ENCODE measurements around the gene PACC1.

The PACC1 gene

DNA sequence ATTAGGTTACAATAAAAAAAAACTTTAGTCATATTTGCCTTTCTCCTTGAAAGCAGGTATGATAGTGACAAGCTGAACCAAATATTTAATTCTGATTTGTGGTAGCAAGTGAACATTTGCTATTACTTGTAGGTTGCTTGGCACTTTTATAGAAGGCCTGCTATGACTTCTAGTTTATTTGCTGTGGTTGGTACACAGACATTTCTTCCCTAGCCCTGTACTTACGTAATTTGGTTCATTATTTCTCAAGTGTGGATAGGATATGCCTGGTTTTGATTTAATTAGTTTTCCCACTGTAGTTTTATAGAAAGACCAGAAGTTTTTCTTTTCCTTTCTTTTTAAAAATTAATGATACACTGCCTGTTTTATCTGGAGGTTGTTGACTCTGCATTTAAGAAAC is 73.6 kb downstream of the PACC1 start:
- Histone ChIP-seq H3K4me1 (ENCODE audit: control insufficient read depth, insufficient read depth, low read length) (no peaks in the 10 kb centered on the region), H3K27ac (ENCODE audit: extremely low read depth, low read depth, low read length) (no peak overlapping the region), H3K4me3 (ENCODE audit: low read depth, low read length) (no peak overlapping the region), H3K9me3 (ENCODE audit: control insufficient read depth, insufficient read depth, low read depth, low read length) (no peaks in the 10 kb centered on the region), H3K36me3 (ENCODE audit: control insufficient read depth in 2 of 2, insufficient read depth in 1 of 2, low read length in 2 of 2) (peaks cover 2 to 5% of the 10 kb centered on the region in 2 experiments; a peak in 2 of 3 replicates)
- no peak for TF ChIP-seq ZNF624 (tag by site-specific recombination; IDR thresholded peaks at IDR 0.05)
- TF ChIP-seq, protein P1, sequence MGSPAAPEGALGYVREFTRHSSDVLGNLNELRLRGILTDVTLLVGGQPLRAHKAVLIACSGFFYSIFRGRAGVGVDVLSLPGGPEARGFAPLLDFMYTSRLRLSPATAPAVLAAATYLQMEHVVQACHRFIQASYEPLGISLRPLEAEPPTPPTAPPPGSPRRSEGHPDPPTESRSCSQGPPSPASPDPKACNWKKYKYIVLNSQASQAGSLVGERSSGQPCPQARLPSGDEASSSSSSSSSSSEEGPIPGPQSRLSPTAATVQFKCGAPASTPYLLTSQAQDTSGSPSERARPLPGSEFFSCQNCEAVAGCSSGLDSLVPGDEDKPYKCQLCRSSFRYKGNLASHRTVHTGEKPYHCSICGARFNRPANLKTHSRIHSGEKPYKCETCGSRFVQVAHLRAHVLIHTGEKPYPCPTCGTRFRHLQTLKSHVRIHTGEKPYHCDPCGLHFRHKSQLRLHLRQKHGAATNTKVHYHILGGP (tag by site-specific recombination; IDR thresholded peaks at IDR 0.05) = no peak
- TF ChIP-seq ZFP41 (tag by site-specific recombination; IDR thresholded peaks at IDR 0.05; ENCODE audit: borderline replicate concordance) = no peak
- TF ChIP-seq, protein P2, sequence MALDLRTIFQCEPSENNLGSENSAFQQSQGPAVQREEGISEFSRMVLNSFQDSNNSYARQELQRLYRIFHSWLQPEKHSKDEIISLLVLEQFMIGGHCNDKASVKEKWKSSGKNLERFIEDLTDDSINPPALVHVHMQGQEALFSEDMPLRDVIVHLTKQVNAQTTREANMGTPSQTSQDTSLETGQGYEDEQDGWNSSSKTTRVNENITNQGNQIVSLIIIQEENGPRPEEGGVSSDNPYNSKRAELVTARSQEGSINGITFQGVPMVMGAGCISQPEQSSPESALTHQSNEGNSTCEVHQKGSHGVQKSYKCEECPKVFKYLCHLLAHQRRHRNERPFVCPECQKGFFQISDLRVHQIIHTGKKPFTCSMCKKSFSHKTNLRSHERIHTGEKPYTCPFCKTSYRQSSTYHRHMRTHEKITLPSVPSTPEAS (tag by site-specific recombination; IDR thresholded peaks at IDR 0.05) = no peak
- TF ChIP-seq, protein P3, sequence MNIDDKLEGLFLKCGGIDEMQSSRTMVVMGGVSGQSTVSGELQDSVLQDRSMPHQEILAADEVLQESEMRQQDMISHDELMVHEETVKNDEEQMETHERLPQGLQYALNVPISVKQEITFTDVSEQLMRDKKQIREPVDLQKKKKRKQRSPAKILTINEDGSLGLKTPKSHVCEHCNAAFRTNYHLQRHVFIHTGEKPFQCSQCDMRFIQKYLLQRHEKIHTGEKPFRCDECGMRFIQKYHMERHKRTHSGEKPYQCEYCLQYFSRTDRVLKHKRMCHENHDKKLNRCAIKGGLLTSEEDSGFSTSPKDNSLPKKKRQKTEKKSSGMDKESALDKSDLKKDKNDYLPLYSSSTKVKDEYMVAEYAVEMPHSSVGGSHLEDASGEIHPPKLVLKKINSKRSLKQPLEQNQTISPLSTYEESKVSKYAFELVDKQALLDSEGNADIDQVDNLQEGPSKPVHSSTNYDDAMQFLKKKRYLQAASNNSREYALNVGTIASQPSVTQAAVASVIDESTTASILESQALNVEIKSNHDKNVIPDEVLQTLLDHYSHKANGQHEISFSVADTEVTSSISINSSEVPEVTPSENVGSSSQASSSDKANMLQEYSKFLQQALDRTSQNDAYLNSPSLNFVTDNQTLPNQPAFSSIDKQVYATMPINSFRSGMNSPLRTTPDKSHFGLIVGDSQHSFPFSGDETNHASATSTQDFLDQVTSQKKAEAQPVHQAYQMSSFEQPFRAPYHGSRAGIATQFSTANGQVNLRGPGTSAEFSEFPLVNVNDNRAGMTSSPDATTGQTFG (tag by site-specific recombination; IDR thresholded peaks at IDR 0.05; ENCODE audit: borderline replicate concordance) = no peak
- TF ChIP-seq ZNF132 (tag by site-specific recombination; IDR thresholded peaks at IDR 0.05; ENCODE audit: borderline replicate concordance) = no peak
- TF ChIP-seq ZNF670 (tag by site-specific recombination; IDR thresholded peaks at IDR 0.05; ENCODE audit: low read depth) = no peak
- TF ChIP-seq, protein P4, sequence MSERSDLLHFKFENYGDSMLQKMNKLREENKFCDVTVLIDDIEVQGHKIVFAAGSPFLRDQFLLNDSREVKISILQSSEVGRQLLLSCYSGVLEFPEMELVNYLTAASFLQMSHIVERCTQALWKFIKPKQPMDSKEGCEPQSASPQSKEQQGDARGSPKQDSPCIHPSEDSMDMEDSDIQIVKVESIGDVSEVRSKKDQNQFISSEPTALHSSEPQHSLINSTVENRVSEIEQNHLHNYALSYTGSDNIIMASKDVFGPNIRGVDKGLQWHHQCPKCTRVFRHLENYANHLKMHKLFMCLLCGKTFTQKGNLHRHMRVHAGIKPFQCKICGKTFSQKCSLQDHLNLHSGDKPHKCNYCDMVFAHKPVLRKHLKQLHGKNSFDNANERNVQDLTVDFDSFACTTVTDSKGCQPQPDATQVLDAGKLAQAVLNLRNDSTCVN (tag by site-specific recombination; optimal IDR thresholded peaks at IDR 0.05) = no peak
- ChIA-PET POLR2A (no interaction called here), CTCF (interaction anchor here (0.6 to 1.3 kb wide), 2 partner anchors 91 to 325 kb away, joined by 3 to 4 read pairs; partner anchors contain the start of gene NENF)

DNA sequence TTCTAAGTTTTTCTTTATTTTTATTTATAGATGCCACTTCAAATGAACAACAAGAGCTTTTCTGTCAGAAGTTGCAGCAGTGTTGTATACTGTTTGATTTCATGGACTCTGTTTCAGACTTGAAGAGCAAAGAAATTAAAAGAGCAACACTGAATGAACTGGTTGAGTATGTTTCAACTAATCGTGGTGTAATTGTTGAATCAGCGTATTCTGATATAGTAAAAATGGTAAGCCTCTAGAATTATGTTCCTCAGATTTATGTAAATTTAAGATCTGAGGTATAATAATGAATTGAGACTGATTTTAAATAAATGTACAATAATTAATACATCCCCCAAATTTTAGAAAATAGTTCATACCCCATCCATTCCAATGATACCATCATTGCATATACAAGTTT is 85.6 kb downstream of the PACC1 start:
- TF ChIP-seq, protein P4 (tag by site-specific recombination; optimal IDR thresholded peaks at IDR 0.05) = no peak
- no peak for TF ChIP-seq ZNF10 (tag by site-specific recombination; IDR thresholded peaks at IDR 0.05)
- TF ChIP-seq REPIN1 (tag by site-specific recombination; IDR thresholded peaks at IDR 0.05; ENCODE audit: low read depth) = no peak
- no peak for TF ChIP-seq ZSCAN16 (tag by site-specific recombination; IDR thresholded peaks at IDR 0.05)
- no peak for TF ChIP-seq ZNF292 (tag by site-specific recombination; IDR thresholded peaks at IDR 0.05; ENCODE audit: borderline replicate concordance, low read depth)
- no peak for TF ChIP-seq ZNF354C (tag by site-specific recombination; IDR thresholded peaks at IDR 0.05; ENCODE audit: borderline replicate concordance, low read depth)
- TF ChIP-seq ZNF785 (tag by site-specific recombination; IDR thresholded peaks at IDR 0.05) = no peak
- TF ChIP-seq ZNF548 (tag by site-specific recombination; IDR thresholded peaks at IDR 0.05) = no peak
- no peak for TF ChIP-seq ZNF146 (tag by site-specific recombination; IDR thresholded peaks at IDR 0.05)
- TF ChIP-seq KLF8 (tag by site-specific recombination; IDR thresholded peaks at IDR 0.05) = no peak
- H3K9me3 ChIP-seq (ENCODE audit: control insufficient read depth, insufficient read depth, low read depth, low read length) = no peaks in the 10 kb centered on the region
- no peaks in the 10 kb centered on the region for H3K4me1 ChIP-seq (ENCODE audit: control insufficient read depth, insufficient read depth, low read length)
- H3K36me3 ChIP-seq (ENCODE audit: control insufficient read depth in 2 of 2, insufficient read depth in 1 of 2, low read length in 2 of 2) = peaks cover 4 to 8% of the 10 kb centered on the region in 2 experiments; a peak in 2 of 3 replicates
- CTCF ChIA-PET = interaction anchor here (0.6 to 1.2 kb wide), 3 partner anchors 22 to 266 kb away, joined by 3 to 4 read pairs (median 3); no protein-coding TSS in a partner anchor
- no peak overlapping the region for H3K27ac ChIP-seq (ENCODE audit: extremely low read depth, low read depth, low read length)
- H3K4me3 ChIP-seq (ENCODE audit: low read depth, low read length) = no peak overlapping the region
- POLR2A ChIA-PET = no interaction called here

All from HEK293 (cell line).